K562 (cell line): ENCODE measurements around the gene CENPN. TPM values are rescaled to one million over a fixed set of nuclear protein-coding genes. Genes with fewer than 3 reads are reported as not detected.

ENCODE experiments used
- BRF1 ChIP-seq: IDR thresholded peaks from 3 replicates; pipeline ENCODE4 v1.6.1; 2011; ENCODE audit warnings: borderline replicate concordance, mild to moderate bottlenecking; ENCODE audit not compliant: insufficient read length; ENCODE audit errors: extremely low read depth
- CBX3 ChIP-seq, 2 experiments: IDR thresholded peaks; 1 replicate in 1 of 2; 2 replicates in 1 of 2; pipeline ENCODE4 v1.6.1; 2012; ENCODE audit warnings: inconsistent platforms in 2 of 2, low read length in 2 of 2, borderline replicate concordance in 1 of 2, control low read depth in 1 of 2
- HDAC2 ChIP-seq: fragments of 450-650 bp; IDR thresholded peaks from 2 replicates; pipeline ENCODE4 v1.6.1; 2016; ENCODE audit warnings: mild to moderate bottlenecking
- NFE2L1 ChIP-seq: fragments of 450-650 bp; IDR thresholded peaks from 2 replicates; pipeline ENCODE4 v1.6.1; 2016; ENCODE audit warnings: missing genetic modification characterization, low read depth, mild to moderate bottlenecking, missing compliant biosample characterization, moderate library complexity, borderline replicate concordance
- POLR2A ChIP-seq: fragments of 450-650 bp; conservative IDR thresholded peaks from 2 replicates; pipeline ENCODE4 v1.6.1; 2016
- PYGO2 ChIP-seq: fragments of 450-650 bp; IDR thresholded peaks from 2 replicates; pipeline ENCODE4 v1.6.1; 2016; ENCODE audit warnings: mild to moderate bottlenecking, missing genetic modification characterization, moderate library complexity, missing compliant biosample characterization
- SAFB2 ChIP-seq: fragments of 200-400 bp; formaldehyde crosslinking; IDR thresholded peaks from 2 replicates; pipeline ENCODE4 v1.6.1; 2018; ENCODE audit warnings: borderline replicate concordance, low read length, low read depth, moderate library complexity; ENCODE audit not compliant: severe bottlenecking
- SMARCA4 ChIP-seq: fragments of 450-650 bp; IDR thresholded peaks from 2 replicates; pipeline ENCODE4 v1.6.1; 2016
- SP2 ChIP-seq: IDR thresholded peaks from 2 replicates; pipeline ENCODE4 v1.6.1; 2011; ENCODE audit warnings: mild to moderate bottlenecking, low read depth, low read length, moderate library complexity; ENCODE audit not compliant: poor library complexity, severe bottlenecking; ENCODE audit errors: extremely low read depth
- ZNF668 ChIP-seq: fragments of 250-450 bp; sonication (Bioruptor Pico); IDR thresholded peaks from 2 replicates; pipeline ENCODE4 v1.8.0; 2022; ENCODE audit warnings: mild to moderate bottlenecking, inconsistent platforms
- polyA plus RNA-seq, 8 experiments: library from polyadenylated mRNA; depleted of rRNA in 4 of 8; stranded (reverse) in 5 of 8; unstranded in 3 of 8; fragments of >200 nt; fragmentation: Nextera tagmentation in 2 of 8; fragmentation: Illumina TruSeq in 1 of 8; extraction: Ambion mirVana in 2 of 8; extraction: Trizol in 1 of 8; gene quantifications; 2 replicates each; pipeline versions ENCODE4 v1.2.1 to v1.2.3, GENCODE V29; 2011 to 2014; ENCODE audit warnings: inconsistent platforms in 1 of 8, missing spikeins in 1 of 8
- total RNA-seq, 7 experiments: library from RNA; depleted of rRNA in 6 of 7; stranded (reverse); fragments of >200 nt in 6 of 7; fragmentation: Illumina TruSeq in 2 of 7; extraction: Trizol in 2 of 7; gene quantifications; 2 replicates each; pipeline versions ENCODE4 v1.2.1 to v1.2.3, GENCODE V29; 2011 to 2021; ENCODE audit warnings: low replicate concordance in 1 of 7
- TF ChIP-seq, protein P1 (sequence below): fragments of 450-650 bp; IDR thresholded peaks from 2 replicates; pipeline ENCODE4 v1.7.0; 2016; ENCODE audit warnings: borderline replicate concordance
- TF ChIP-seq, protein P2 (sequence below): fragments of 250-450 bp; sonication (Bioruptor Pico); IDR thresholded peaks from 2 replicates; pipeline ENCODE4 v1.8.0; 2022; ENCODE audit warnings: moderate library complexity, mild to moderate bottlenecking, inconsistent platforms
- TF ChIP-seq, protein P3 (sequence below): fragments of 450-650 bp; IDR thresholded peaks from 2 replicates; pipeline ENCODE4 v1.6.1; 2016; ENCODE audit warnings: low read depth
- TF ChIP-seq, protein P4 (sequence below): sonication (generic); IDR thresholded peaks from 2 replicates; pipeline ENCODE4 v1.6.1; 2016
- TF ChIP-seq, protein P5 (sequence below): fragments of 250-450 bp; sonication (Bioruptor Pico); IDR thresholded peaks from 2 replicates; pipeline ENCODE4 v1.5.0; 2022; ENCODE audit warnings: mild to moderate bottlenecking

Gene CENPN
- total and polyA plus RNA-seq, 9 of the 15 experiments (the other 6 are each of a cell fraction or from before 2014, with no cell fraction given), result 92.3 to 384 (median 140) TPM

- TF ChIP-seq, protein P1, sequence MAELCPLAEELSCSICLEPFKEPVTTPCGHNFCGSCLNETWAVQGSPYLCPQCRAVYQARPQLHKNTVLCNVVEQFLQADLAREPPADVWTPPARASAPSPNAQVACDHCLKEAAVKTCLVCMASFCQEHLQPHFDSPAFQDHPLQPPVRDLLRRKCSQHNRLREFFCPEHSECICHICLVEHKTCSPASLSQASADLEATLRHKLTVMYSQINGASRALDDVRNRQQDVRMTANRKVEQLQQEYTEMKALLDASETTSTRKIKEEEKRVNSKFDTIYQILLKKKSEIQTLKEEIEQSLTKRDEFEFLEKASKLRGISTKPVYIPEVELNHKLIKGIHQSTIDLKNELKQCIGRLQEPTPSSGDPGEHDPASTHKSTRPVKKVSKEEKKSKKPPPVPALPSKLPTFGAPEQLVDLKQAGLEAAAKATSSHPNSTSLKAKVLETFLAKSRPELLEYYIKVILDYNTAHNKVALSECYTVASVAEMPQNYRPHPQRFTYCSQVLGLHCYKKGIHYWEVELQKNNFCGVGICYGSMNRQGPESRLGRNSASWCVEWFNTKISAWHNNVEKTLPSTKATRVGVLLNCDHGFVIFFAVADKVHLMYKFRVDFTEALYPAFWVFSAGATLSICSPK, result no peak
- TF ChIP-seq, protein P2, sequence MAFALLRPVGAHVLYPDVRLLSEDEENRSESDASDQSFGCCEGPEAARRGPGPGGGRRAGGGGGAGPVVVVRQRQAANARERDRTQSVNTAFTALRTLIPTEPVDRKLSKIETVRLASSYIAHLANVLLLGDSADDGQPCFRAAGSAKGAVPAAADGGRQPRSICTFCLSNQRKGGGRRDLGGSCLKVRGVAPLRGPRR, result no peak
- TF ChIP-seq SAFB2, result no peak
- TF ChIP-seq SMARCA4, result peak; percentile 87
- no peak for TF ChIP-seq POLR2A
- TF ChIP-seq BRF1, result no peak
- TF ChIP-seq, protein P3, sequence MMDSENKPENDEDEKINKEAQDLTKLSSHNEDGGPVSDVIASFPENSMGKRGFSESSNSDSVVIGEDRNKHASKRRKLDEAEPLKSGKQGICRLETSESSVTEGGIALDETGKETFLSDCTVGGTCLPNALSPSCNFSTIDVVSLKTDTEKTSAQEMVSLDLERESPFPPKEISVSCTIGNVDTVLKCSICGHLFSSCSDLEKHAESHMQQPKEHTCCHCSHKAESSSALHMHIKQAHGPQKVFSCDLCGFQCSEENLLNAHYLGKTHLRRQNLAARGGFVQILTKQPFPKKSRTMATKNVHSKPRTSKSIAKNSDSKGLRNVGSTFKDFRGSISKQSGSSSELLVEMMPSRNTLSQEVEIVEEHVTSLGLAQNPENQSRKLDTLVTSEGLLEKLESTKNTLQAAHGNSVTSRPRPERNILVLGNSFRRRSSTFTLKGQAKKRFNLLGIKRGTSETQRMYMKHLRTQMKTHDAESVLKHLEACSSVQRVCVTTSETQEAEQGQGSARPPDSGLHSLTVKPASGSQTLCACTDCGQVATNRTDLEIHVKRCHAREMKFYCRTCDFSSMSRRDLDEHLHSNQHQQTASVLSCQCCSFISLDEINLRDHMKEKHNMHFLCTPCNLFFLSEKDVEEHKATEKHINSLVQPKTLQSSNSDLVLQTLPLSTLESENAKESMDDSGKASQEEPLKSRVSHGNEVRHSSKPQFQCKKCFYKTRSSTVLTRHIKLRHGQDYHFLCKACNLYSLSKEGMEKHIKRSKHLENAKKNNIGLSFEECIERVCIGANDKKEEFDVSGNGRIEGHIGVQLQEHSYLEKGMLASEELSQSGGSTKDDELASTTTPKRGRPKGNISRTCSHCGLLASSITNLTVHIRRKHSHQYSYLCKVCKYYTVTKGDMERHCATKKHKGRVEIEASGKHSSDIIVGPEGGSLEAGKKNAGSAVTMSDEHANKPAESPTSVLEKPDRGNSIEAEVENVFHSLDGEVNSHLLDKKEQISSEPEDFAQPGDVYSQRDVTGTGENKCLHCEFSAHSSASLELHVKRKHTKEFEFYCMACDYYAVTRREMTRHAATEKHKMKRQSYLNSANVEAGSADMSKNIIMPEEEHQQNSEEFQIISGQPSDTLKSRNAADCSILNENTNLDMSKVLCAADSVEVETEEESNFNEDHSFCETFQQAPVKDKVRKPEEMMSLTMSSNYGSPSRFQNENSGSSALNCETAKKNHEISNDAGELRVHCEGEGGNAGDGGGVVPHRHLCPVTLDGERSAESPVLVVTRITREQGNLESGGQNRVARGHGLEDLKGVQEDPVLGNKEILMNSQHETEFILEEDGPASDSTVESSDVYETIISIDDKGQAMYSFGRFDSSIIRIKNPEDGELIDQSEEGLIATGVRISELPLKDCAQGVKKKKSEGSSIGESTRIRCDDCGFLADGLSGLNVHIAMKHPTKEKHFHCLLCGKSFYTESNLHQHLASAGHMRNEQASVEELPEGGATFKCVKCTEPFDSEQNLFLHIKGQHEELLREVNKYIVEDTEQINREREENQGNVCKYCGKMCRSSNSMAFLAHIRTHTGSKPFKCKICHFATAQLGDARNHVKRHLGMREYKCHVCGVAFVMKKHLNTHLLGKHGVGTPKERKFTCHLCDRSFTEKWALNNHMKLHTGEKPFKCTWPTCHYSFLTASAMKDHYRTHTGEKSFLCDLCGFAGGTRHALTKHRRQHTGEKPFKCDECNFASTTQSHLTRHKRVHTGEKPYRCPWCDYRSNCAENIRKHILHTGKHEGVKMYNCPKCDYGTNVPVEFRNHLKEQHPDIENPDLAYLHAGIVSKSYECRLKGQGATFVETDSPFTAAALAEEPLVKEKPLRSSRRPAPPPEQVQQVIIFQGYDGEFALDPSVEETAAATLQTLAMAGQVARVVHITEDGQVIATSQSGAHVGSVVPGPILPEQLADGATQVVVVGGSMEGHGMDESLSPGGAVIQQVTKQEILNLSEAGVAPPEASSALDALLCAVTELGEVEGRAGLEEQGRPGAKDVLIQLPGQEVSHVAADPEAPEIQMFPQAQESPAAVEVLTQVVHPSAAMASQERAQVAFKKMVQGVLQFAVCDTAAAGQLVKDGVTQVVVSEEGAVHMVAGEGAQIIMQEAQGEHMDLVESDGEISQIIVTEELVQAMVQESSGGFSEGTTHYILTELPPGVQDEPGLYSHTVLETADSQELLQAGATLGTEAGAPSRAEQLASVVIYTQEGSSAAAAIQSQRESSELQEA, result no peak
- TF ChIP-seq HDAC2, result peak; percentile 36; the same call in 1 of the 2 replicates
- TF ChIP-seq PYGO2 (tag), result no peak
- TF ChIP-seq, protein P4, sequence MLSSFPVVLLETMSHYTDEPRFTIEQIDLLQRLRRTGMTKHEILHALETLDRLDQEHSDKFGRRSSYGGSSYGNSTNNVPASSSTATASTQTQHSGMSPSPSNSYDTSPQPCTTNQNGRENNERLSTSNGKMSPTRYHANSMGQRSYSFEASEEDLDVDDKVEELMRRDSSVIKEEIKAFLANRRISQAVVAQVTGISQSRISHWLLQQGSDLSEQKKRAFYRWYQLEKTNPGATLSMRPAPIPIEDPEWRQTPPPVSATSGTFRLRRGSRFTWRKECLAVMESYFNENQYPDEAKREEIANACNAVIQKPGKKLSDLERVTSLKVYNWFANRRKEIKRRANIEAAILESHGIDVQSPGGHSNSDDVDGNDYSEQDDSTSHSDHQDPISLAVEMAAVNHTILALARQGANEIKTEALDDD, result no peak
- no peak for TF ChIP-seq NFE2L1 (tag)
- peak in 1 of 2 experiments; percentile 61; a peak in 1 of 3 replicates for TF ChIP-seq CBX3 (IDR thresholded peaks at IDR 0.05; ENCODE audit: borderline replicate concordance in 1 of 2, low read length in 2 of 2)
- no peak for TF ChIP-seq ZNF668 (CRISPR knock-in tag)
- TF ChIP-seq SP2, result no peak
- TF ChIP-seq, protein P5, sequence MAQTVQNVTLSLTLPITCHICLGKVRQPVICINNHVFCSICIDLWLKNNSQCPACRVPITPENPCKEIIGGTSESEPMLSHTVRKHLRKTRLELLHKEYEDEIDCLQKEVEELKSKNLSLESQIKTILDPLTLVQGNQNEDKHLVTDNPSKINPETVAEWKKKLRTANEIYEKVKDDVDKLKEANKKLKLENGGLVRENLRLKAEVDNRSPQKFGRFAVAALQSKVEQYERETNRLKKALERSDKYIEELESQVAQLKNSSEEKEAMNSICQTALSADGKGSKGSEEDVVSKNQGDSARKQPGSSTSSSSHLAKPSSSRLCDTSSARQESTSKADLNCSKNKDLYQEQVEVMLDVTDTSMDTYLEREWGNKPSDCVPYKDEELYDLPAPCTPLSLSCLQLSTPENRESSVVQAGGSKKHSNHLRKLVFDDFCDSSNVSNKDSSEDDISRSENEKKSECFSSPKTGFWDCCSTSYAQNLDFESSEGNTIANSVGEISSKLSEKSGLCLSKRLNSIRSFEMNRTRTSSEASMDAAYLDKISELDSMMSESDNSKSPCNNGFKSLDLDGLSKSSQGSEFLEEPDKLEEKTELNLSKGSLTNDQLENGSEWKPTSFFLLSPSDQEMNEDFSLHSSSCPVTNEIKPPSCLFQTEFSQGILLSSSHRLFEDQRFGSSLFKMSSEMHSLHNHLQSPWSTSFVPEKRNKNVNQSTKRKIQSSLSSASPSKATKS (CRISPR knock-in tag), result no peak
These were observed 13.7 kb upstream of the CENPN start (continued) for GRCh38 chr16:80993307-80993706.
